ENCODE data around the gene CTRB2.

CTRB2 gene

DNA sequence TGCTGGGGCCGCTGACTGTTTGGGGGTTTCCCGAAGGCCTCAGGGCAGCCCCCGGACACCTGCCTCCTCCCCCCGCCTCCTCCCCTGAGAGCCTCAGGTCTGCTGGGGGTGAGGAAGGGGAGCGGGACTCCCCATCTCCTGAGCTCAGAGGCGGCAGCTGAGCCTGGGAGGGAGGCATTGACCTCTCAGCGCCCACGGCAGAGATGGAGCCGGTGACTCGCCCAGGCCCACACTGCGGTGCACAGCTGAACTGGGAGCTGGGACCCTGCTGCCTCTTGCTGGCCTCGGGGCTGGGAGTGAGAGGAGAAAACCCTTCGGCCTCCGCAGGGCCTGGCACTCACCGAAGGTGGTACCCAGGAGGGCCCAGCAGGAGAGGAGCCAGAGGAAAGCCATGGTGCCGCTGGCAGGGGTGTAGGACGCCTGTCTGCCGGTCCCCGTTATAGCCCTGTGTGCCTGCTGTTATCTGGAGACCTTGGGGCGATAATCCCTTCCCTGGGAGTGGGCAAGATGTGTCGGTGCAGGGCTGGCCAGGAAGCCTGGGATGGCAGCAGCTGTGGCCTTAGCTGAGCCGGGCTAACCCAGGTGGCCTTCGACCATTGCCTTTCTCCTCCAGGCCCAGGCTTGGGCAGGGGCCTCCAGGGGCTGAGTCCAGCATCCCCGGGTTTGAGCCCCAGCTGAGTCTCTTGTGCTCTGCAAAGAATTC lies at the start of gene CTRB2:
CTRB2 (minus strand) TSS at position 413 of the 703 bp plus-strand sequence; CDS start at position 393, 20 bp downstream.
- no peak for DNase-seq (ENCODE audit: low read depth)

DNA sequence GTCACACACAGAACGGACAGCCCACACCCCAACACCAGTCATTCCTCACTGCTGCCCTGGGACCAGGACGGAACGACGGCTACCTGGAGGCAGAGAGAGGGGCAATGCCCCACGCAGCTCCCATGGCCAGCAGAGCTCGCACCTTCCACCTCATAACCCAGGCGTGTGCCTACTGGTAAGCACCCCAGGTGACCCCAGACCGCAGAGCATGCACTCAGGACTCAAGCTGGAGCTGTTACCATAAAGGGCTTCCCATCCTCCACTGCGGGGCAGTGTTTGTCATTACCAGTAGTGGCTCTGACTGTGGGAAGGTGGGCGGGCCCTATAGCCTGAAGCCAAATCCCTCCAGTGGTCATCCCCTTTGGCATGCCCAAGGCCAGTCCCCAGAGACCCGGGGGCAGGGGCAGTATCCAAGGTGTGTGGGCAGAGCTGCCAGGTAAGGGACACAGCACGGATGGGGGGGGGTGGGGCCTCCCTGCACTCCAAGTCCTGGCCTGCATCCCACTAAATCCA lies 49.2 kb upstream of the CTRB2 start:
- no peak for DNase-seq (ENCODE audit: low read depth)

DNA sequence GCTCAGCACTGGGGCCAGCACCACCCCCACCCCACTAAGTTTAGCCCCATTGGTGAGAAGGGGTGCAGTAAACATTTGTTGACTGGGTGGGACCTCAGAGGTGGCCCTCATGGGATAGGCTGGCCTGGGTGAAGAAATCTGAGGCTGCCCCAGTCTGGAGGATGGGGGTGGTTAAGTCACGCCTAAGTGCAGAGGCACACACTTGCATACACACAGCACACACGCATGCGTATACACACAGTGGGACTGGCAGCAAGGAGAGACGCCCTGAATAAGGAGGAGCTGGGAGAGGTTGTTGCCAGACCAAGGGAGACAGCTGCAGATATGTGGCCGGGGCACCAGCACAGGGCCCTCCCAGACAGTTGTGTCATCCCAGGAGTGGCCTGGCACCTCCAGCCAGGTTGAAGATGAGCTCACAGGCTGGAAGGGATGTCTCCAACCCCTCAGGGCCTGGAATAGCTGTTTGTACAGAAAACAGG lies 47.4 kb upstream of the CTRB2 start:
- no peak for DNase-seq (ENCODE audit: low read depth)

DNA sequence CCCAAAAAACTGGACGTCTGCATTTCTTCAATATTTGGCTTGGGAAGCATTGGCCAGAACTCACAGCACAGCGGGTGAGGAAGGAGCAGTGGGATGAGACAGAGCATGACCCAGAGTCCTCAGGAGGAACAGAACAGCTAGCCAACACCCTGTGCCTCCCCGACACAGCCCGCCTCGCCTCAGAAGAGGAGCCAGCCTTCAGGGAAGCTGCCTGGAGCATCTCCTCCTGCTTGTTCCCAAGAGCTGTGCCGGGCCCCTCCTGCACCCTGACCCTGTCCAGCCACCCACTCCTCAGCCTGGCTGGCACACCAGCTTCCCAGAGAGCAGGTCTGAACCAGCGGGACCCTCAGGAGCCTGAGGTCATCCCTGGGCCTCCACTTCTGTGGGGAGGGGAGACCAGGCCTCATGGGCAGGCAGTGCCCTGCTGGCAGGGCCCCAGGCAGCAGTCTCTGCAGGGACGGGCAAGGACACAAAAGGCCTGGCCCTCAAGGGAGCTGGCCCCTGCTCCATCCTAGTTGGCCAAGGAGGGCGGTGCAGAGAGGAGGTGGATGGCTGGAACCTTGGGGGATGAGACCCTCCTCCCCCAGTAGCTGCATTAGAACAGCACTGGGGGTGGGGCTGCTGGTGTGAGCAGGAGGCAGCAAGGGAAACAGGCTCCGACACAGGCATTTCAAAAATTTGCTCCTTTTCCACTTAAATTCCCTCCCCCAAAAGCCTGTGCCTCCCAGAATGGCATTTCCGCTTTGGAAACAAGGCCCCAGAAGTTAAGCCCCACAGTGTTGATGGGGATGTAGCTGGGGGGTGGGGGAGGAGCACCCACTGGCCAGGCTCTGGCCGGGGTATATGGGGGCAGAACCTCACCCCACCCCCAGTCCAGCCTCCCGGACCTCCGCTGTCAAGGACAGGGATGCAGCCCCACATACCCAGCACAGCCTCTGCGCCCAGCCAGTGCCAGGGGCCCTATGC lies 46.3 kb upstream of the CTRB2 start:
- DNase-seq (ENCODE audit: low read depth): no peak

DNA sequence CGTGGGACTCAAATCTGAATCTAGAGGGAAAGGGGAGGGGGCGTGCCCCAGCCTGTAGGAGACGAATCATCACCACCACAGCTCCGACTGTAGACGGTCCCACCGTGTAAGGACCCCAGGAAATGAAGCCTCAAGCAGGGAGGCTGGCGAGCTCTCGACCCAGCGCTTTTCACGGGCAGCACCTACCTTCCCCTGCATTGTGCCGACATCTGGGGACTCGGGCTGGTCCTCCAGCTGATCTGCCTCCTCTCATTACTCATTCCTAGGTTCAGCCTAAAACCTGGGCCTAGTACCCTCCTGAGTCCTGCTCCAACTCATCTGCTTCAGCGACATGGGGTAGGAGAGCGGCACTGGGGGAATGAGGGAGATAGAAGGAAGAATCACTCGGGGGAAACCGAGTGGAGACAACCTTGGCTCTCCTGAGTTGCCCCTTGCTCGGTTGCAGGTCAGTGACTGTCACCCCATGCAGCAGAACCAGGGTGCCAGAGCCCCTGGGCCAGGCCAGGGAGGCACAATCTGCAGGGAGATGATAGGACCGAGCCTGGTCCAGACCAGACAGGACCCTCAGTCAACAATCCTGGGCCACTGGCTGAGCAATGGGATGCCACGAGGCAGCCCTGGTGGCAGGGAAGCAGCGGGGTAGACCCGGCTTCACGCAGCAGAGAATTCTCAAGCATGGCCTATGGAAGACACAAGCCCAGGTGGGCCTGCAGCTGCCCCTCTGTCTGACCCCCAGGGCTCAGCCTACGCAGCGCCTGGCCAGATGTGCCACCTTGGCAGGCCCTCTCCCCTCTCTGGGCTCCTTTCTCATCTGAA lies 45.3 kb upstream of the CTRB2 start:
- DNase-seq (ENCODE audit: low read depth): no peak

DNA sequence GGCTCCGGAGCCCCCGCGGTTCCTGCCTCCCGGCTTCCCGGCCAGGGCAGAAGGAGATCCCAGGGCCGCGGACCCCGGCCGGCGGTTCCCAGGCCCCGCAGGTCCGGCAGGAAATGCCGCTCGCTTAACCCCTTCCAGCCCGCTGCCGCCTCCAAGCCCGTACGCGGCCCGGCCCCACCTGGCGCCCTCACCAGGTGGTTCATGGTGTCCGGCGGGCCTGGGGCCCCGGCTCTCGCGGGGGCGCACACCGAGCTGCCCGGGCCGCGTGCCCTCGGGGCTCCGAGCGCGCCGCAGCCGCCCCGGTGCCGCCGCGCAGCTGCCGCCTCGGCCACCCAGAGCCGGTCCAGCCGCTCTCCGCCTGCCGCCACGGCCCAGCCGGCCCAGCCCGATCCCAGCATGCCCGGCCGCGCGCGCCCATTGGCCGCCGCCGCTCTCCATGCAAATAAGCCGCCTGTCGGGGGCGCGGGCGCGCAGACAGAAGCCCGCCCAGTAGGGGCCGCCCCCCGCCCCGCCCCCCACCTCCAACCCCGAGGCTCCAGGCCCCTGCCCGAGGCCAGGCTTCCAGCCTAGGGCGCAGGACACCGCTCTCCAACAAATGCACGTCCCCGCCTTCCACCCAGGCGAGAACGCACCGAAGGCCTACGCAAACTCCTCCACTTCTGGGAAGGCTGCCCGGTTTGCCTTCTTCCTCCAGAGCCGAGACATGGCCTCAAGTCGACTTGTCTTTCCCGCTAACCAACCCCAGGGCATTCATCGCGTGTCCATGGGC lies 44.5 kb upstream of the CTRB2 start, which contains the start of gene BCAR1:
BCAR1 (minus strand) TSS at position 345 of the 769 bp plus-strand sequence; CDS start at position 203, 142 bp downstream.
- no peak for DNase-seq (ENCODE audit: low read depth)

DNA sequence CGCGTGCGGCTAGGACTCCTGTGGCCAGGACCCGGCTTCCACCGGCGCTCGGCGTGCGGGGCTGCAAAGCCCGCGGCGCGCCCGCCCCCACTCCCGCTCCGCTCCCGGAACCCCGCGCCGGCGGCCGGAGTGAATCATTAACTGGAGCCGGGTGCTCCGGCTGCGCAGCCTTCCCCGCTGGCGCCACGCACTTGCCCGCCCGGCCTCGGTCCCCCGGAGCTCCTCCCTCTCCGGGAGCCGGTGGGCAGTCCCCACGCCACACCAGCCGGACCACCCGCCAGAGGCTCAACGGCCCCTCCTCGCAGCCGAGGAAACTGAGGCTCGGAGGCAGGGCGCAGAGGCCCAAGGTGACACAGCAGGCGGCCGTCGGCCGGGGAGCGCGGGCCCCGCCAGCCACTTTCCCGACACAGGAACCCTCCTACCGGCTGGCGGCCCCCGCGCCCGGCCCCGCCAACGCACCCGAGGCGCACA lies 43.9 kb upstream of the CTRB2 start:
- DNase-seq (ENCODE audit: low read depth): no peak

DNA sequence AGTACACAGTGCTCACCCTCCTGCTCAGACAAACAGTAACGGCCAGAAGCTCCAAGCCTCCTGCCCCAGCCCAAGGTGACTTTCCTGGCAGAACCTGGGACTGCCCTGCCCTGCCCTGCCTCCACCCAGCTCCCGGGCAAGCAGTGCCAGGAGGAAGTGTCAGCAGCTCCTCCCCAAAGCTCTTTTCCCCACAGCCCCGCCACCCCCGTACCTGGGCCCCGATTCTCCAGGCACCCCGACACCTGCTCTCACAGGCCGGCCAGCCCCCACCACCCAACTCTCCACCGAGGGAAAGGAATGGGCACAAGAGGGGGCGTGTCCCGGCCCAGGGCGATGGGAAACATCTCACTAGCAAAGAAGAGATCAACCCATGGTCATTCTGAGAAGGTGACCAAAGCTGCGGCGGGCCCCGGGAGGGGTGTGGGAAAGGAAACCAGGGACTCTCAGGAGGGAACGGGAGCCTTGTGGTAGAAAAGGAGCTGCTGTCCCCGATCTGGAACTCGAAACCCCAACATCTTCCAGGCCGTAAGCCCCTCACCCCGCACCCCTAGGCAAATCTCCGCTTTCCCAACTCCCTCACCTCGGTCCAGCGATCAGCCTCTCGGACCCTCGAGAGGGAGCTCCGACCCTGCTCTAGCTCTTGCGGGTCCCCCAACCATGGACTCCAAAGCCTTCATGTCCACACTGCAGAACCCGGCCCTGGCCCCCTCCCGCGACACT lies 43.3 kb upstream of the CTRB2 start:
- no peak for DNase-seq (ENCODE audit: low read depth)

DNA sequence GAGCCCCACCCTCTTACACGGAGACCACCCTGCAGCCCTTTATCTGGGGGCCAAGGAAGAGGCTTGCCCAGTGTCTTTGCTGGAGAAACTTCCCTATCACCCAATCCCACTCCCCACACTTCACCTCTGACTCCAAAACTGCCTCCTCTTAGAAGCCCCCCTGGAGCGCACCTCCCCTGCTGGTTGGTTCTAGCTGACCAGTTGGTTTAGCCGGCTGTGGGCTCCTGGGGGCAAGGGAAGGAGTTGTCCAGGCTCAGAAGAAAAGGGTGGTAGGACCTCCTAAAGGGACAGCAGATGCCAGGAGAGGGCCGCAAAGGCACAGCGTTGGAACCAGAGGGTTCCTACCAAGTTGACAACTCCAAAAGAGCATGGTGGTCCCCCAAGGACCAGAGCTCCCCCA lies 42.5 kb upstream of the CTRB2 start:
- DNase-seq (ENCODE audit: low read depth): no peak

DNA sequence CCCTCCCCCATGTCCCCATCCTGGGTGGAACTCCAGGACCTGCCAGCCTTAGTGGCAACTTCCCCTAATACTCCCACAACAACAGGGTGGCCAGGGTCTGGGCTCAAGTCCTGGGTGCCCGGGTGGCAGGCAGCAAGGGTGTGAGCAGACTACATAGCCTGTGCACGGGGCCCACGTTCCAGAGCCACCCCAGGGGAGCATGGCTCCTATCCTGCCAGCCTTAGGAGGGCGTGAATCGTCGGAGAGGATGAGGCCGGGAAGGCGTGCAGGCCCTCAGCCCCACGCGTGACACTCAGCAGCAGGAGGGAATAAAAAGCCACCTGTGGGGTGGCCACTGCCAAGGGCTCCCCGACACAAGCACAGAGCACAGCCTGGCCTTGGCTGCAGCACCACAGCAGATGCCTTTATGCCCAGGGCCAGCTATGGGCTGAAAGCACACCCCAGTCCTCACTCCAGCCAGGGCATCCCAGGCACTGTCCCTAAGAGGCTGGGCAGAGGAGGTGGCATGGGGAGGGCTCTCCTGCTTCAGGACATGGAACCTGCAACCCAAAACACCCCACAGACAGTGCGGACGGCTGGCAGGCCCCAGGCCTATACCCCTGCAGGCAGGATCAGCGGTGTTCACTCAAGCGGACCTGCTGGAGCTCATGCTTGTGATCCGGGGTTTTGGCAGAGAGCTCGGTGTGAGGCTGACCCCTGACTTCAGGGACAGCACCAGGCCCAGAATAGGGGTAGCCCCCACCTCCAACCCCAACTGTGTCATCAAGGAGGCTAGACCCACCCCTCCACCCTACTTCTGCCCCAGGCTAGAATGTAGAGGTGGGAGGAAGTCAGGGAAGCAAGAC lies 41.8 kb upstream of the CTRB2 start:
- DNase-seq (ENCODE audit: low read depth): no peak

DNA sequence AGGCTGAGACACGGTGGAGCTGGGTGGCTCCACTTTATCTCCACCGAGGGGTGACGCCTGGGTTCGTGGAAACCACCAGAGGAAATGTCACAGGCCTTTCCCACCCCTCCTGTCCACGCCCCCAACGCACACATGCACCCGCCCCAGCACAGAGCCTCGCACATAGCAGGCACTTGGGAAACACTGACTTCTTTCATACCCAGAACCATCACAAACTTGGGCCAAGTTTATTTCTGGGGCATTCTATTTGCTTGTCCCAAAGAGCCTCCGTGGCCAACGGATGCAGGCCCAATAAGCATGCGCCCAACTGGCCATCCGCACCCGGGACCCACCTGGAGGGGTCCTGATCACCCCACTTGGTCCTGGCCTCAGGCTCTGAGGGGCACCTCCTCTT lies 41.2 kb upstream of the CTRB2 start:
- no peak for DNase-seq (ENCODE audit: low read depth)

DNA sequence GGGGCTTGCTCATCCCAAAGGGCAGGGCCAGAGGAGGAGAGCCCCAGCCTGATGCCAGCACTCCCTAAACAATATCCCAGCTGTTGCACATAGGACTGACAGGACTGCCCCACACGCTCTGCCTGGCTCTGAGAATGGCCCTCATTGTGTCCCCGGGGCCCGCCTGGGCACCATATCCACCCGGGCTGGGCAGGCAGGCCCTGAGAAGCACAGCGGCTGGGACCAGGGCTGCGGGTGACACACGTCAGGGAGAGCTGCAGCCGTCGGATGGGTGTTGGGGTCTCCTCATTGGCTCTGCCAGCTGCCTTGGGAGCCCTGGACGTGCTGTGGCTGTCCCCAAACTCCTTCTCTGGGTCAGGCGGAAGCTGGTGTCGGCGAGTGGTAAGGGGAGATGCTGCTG lies 40.3 kb upstream of the CTRB2 start:
- DNase-seq (ENCODE audit: low read depth): no peak

DNA sequence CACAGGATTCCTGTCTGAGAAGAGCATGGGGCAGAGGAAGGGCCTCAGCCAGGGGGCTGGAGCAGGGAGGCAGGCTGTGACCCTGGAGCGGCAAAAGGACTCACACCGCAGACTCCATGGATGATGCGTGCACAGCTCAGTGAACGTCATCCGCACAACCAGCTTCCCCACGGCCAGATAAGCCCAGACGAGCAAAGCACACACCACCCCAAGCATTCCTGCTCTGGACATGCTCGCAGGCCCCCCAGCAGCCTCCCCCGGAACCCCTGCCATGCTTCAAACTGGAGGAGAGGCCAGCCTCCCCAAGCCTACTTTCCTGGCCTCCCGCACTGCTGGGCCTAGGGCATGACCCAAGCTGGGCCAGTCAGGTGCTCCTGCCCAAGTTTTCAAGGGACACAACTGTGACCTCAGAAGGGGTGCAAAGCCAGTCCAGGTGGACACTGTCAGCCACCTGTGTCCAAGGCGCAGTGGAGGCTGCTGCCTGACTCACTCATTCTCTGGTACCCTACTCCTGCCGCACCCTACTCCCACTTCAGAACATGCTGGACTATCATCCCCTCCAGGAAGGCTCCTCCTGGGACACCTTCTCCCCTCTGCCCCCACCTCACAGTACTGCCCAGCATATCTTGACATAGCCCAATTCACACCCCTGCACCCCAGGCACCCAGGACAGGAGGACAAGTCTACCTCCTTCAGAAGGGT lies 39.7 kb upstream of the CTRB2 start:
- DNase-seq (ENCODE audit: low read depth): no peak

DNA sequence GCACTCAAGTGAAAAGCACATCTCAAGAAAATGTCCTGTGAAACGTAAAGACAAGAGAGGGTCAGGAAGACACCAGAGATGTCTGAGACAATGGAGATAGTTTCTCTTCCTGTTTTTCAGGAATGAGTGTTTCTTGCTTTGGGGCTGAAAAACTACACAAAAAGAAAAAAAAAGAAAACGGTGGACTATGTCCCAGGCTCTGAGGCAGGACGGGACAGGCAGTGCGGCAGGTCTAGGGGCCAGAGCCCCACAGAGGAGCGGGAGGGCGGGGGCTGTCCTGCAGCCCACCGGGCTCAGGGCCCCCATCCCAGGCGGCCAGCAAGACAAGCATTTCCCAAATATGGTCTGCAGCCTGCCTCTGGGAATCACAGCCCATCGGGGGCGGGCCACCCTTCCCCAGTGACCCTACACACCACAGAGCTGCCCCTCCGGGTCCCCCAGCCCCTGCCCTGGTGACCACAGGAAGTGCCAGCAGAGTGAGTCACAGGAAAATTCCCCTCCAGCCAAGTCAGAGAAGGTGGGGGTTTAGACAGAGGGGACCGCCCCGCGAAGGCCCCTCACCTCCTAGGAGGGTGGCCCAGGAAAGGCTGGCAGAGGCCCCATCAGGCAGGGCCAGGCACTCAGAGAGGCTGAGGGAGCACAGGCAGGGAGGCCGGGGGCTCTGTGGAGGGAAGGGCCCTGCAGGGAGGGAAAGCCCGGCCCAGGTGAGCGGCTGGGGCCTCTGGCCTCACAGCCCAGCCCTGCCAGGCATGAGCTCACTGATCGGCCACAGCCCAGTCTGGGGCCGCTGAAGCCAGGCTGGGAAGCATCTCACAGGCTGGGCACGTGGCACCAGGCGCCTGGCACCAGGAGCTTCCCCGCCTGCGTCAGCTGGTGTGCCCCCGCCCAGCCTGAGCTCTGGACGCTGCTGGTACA lies 38.1 kb upstream of the CTRB2 start:
- DNase-seq (ENCODE audit: low read depth): no peak

DNA sequence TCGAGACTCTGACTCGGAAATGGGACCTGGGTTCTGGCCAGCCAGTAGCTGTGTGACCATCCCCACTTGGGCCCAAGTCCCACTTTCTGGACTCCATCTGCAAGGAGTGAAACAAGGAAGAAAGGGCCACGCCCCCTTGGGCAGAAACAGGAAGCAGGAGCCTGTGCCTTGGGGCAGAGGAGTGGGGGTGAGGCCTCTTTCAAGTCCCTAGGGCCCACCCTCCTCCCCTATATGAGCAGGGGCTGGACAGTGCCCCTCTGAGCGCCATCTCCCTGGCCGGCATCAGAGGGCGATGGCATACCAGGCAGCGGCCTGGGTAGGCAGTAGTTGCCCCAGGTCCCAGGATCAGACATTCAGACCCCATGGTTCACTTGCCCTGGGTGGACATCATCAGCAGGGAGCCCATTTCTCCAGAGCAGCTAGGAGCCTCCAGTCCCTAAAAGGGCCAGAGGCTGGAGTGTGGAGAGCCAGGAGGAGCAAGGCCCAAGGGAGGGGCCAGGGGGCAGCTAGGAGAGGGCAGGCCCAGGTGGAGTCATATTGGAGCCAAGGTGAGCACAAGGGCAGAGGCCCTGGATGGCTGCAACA lies 37.4 kb upstream of the CTRB2 start:
- no peak for DNase-seq (ENCODE audit: low read depth)

DNA sequence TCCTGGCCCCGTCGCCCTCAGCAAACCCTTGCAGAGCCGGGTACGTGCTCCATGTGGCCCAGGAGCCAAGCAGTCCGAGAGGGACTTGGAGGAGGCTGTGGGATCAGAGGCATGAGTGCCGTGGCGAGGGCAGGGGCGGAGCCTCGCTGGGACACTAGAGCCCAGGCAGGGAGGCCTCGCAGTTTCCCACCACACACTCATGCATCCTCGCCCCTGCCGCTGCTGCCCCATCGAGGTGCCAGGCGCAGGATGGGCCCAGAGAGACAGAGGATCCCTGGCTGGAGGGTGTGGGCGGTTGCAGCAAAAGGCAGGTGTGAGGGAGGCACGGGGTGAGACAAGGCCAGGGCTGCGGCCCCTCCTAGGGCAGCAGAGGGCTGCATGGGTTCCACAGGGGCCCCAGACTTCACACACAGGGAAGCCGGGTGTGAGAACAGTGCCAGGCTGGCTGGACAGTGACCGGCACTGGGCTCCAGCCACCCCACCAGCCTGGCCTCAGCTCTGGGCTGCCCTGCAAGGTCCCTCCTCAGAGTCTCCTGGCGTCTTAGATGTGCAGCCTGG lies 36.8 kb upstream of the CTRB2 start:
- no peak for DNase-seq (ENCODE audit: low read depth)
